ENCODE results near the gene RPL27.
"Not testable (repeated sequence)": the region's sequence is repeated elsewhere in the genome, so short reads cannot be mapped to it uniquely, and the experiment has no call there.

RPL27 gene

GRCh38 chr17:42993913-42994312 lies 4.3 kb upstream of the RPL27 start:
- DNase-seq (ENCODE audit: low spot score), result not testable (repeated sequence)

GRCh38 chr17:42997390-42997983 lies 732 bp upstream of the RPL27 start:
- DNase-seq (ENCODE audit: low spot score), result no peak

GRCh38 chr17:42999003-42999525 lies 845 bp downstream of the RPL27 start:
- DNase-seq (ENCODE audit: low spot score), result no peak

GRCh38 chr17:43000894-43001293 lies 2.7 kb downstream of the RPL27 start:
- DNase-seq (ENCODE audit: low spot score), result not testable (repeated sequence)

GRCh38 chr17:43003542-43004172 lies 5.4 kb downstream of the RPL27 start:
- no peak for DNase-seq (ENCODE audit: low spot score)

DNA sequence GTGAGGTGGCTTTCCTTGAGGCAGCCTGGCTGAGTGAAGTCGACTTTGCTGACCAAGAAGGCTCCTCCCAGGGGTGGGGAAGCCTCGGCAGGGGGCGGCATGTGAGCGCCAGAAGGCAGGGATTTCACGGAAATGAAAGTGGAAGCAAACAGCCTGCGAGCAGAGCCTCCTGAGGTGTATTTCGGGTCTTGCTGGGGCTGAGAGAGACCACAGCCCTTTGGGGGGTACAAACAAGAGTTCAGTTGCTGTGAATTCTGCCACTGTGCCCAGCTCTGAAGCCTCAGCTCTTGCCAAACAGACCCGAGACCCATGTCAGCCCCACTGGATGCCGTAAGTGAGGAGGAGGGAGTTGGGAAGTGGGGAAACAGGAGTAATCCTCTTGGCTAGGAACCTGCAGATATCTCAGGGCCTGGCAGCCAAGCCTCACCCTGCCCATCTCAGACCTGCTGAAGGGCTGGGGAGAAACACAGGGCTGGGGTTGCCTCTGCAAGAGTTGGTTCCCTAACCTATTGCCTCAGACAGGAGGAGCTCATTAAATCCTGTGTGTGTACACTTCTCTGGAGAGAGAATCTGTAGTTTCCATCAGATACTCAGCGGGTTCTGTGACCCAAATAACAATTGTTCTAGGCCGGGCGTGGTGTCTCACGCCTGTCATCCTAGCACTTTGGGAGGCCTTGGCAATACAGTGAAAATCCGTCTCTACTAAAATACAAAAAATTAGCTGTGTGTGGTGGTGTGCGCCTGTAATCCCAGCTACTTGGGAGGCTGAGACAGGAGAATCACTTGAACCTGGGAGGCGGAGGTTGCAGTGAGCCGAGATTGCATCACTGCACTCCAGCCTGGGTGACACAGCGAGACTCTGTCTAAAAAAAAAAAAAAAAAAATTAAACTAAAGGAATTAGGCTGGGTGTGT lies 8.7 kb downstream of the RPL27 start, which contains the start of gene IFI35:
IFI35 (plus strand) TSS at position 146 of the 913 bp plus-strand sequence; CDS start at position 310, 164 bp downstream.
- DNase-seq (ENCODE audit: low spot score), result peak; percentile 88

DNA sequence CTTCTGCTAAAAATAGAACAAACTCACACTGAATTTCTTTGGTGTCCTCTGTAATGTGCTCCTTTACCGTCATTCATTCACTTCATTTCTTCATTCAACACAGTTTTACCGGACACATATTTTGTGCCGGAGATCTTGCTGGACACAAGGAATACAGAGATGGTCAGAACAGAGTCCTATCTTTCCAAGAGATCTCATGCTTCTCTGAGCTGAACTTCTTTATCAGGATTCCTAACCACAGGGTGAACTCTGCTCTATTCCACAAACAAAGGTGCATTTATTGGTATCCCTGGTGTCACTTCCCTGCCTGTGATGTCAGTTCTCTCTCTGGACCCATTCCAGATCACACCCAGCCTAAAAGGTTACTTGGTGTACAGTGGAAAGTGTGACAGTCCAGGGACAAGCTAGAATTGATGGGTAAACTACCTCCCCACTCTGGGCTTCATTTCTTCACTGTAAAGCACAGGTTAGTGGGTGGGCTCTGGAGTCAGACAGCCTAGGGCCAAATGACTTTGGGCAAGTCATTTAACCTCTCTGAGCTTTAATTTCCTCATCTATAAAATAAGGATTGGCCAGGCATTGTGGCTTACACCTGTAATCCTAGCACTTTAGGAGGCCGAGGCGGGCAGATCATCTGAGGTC lies 12.6 kb downstream of the RPL27 start:
- no peak for DNase-seq (ENCODE audit: low spot score)

- no peak for DNase-seq (ENCODE audit: low spot score)
These were observed 13.7 kb downstream of the RPL27 start for GRCh38 chr17:43011728-43012472.

DNA sequence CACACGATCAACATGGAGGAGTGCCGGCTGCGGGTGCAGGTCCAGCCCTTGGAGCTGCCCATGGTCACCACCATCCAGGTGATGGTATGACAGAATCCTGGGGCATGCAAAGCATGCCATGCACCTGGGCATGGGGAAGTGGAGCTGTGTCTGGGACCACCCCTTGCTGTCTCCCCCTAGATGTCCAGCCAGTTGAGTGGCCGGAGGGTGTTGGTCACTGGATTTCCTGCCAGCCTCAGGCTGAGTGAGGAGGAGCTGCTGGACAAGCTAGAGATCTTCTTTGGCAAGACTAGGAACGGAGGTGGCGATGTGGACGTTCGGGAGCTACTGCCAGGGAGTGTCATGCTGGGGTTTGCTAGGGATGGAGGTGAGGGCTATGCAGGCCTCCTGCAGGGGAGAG lies 15.1 kb downstream of the RPL27 start:
- DNase-seq (ENCODE audit: low spot score), result no peak

DNA sequence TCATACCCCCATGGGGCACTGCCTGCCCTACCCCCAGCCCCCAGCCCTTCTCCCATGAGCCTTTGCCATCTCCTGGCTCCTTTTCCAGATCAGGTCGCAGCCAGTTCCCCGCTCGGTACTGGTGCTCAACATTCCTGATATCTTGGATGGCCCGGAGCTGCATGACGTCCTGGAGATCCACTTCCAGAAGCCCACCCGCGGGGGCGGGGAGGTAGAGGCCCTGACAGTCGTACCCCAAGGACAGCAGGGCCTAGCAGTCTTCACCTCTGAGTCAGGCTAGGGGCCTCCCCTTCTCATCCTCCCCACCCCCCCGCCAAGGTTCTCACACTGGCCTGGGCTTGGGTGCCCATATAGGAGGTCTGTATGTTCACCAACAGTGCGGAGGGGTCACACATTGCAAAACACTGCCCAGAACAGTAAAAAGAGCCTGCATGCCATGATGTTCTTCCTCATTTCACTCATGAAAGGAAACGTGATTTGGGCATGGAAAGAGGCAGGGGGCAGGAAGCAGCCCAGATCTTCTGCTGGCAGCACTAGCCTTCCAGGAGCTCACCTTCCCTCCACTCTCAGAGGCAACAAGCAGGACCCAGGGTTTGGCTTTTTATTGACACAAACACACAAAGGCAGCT lies 15.9 kb downstream of the RPL27 start:
- DNase-seq (ENCODE audit: low spot score), result no peak

DNA sequence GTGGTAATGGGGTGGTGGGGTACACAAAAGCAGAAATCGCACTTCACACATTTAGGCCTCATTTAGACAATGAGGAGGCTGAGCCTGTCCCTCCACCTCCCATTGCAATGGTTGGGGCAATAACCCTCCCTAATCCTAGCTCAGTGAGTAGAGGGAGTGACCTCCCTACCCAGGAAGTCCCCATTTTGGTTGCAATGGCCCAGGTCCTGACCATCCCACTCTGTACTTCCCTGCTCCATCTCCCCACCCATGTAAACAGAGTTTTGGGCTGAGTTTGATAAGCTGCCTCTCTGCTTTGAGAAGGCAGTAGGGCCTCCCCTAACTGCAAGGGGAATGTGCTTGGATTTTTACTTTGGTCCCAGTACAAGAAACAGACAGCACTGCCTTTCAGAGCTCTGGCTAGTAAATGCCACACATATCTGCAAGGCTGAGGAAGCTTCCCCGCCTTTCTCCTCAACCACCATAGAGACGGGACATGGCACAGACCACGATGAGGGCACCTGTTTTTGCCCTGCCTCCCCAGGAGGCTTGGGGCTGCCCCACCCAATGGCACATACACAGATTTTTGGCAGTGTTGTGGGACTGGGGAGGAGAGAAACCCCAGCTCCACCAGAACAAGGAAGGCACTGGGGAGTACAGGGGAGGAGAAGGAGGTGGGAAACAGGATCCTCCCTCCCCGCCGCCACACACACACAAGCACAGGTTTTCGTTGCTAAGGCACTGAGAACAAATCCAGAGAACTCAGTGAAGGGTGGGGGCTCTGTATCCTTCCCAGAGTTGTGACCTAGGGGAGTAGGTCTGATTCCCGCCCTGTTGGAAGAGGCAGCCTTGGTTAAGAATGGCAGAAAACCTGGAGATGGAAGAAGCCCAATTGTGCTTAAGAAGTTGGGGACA lies 16.7 kb downstream of the RPL27 start:
- DNase-seq (ENCODE audit: low spot score), result no peak

DNA sequence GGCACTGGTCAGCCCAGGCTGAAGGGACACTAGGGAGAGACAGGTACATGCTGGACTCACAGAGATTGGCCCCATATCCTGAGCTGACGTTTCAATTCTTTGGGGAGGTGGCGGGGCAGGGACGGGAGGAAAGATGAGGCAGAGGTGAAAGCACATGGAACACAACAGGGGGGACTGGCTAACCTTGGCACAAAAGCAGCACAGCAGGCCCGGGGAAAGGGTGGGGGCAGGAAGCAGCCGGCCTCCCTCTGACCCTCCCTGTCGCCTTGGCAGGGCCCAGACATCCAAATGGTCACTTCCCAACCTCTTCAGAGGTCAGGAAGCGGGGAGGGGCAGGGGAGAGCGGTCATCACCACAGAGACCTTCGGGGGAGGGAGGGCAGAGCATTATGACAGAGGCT lies 17.4 kb downstream of the RPL27 start:
- DNase-seq (ENCODE audit: low spot score), result no peak

DNA sequence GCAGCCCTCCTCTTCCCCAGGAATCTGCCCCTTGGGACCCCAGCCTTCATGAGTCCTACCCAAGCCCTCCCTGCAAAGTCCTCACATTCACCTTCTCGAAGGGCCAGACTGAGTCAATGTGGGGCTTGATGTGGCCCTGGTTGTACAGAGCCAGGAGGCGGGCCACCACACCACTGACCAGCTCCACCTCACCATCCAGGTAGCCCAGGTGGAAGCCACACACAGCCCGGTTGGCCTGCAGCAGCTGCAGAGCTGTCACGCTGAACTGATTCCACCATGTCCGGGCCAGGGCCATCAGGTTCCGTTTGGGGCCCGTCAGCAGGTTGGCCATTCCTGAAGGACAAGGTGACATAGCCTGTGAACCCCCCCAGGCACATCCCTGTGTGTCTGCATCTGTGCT lies 18.0 kb downstream of the RPL27 start:
- no peak for DNase-seq (ENCODE audit: low spot score)

- no peak for DNase-seq (ENCODE audit: low spot score)
These were observed 20.0 kb downstream of the RPL27 start for GRCh38 chr17:43018008-43018853.

- DNase-seq (ENCODE audit: low spot score), result no peak
These were observed 20.7 kb downstream of the RPL27 start for GRCh38 chr17:43018932-43019331.

DNA sequence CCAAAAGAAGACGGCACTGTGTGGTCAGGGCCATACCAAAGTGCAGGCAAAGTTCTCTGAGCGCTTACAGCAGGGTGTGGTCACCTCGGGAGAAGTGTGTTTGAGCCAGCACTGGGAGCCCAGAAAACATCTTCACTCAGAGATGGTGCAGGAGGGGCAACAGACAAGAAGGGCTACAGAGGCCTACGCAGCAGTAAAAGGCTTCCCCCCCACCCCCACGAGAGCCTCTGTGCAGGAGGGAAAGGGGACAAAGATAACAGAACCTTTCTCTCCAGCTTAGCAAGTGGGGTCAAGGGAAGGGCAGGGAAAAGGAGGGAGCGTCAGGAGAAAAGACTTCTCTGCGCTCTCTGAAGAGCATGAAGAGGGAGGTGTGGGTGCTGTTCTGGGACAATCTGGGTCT lies 21.2 kb downstream of the RPL27 start:
- no peak for DNase-seq (ENCODE audit: low spot score)

DNA sequence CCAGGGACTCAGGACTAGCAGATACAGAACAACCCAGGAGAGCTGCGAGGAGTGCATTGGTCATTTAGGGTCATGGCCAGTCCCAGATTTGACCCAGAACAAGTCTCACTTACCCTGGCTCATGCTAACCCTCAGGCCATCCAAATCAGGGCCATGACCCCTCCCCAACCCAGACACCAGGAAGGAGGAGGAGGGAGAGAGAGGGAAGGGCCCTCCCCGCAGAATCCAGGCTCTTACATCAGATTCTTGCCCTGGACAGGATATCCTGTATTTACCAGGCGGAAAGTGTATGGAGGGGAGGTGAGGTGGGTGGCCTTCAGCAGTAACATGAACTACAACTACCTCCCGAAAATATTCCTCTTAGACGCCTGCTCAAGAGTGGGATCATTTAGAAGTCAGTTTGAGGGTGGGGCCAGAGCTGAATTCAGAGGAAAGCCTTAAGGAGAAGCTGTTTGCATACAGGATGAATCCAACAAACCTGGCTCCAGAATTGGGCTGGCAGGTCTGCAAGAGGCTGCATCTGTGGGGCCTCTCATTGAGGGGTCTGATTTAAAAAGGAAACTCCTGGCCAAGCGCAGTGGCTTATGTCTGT lies 21.9 kb downstream of the RPL27 start:
- DNase-seq (ENCODE audit: low spot score), result no peak
